GM12891 (cell line): ENCODE data around the gene RUSC2.

ENCODE experiments used
- POLR2A ChIP-seq: IDR thresholded peaks from 2 replicates; pipeline ENCODE4 v1.6.1; 2011; ENCODE audit warnings: low read depth, low read length, control low read depth
- POLR2AphosphoS5 ChIP-seq: IDR thresholded peaks from 2 replicates; pipeline ENCODE4 v1.6.1; 2011; ENCODE audit warnings: low read depth, low read length, control low read depth

DNA sequence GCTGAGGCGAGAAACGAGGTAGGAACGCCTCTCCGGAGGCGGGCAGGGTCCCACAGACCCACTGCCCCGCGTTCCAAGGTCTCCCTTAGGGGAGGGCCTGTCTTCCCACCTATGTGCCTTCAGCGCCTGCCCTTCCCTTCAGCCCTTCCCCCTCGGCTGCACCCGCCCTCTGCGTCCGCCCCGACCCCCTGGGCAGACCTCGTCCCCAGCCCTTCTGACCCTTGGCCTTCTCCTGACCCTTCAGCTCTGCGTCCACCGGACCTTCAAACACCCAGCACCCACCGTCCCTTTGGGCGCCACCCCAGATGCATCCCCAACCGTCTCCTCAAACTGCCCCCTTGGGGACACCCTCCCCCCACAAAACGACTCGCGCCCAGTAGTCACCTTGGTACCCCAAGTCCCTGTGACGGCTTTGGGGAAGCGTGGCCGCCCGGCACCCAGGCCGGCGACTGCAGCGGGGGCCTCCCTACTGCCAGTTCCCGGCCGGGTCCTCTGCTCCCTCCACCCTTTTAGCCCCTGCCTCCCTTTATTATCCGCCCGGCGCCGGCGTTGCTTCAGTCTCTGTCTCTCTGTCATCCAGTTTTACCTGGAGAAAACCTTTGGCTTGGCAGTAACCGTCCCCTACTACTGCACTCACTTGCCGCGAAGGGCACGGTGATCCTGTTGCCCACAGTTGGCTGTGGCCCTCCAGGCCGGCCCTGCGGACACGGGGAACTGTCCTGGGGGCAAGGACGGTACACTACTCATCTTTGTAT, 421 bp downstream of the RUSC2 start:
- TF ChIP-seq POLR2A = no peak
- no peak for TF ChIP-seq POLR2AphosphoS5
